Epithelial cell of prostate (primary cell): Measurements from ENCODE around the gene VSIR.

Experiments used
- DNase-seq: peaks from one replicate; pipeline ENCODE4 v3.0.0-alpha.2; 2011; ENCODE audit warnings: low read depth, low spot score
- H3K27ac ChIP-seq: fragments of 450-650 bp; 2 replicates; pipeline ENCODE4 v1.5.1; 2017; ENCODE audit warnings: mild to moderate bottlenecking

Gene VSIR

GRCh38 chr10:71719042-71719441 lies 54.3 kb downstream of the VSIR start:
- H3K27ac ChIP-seq: no peak overlapping the region
- DNase-seq: no peak

GRCh38 chr10:71718165-71718698 lies 55.1 kb downstream of the VSIR start:
- no peak overlapping the region for H3K27ac ChIP-seq
- no peak for DNase-seq

GRCh38 chr10:71717551-71717951 lies 55.8 kb downstream of the VSIR start:
- no peak for DNase-seq
- no peak overlapping the region for H3K27ac ChIP-seq

- H3K27ac ChIP-seq: no peak overlapping the region
- DNase-seq: no peak
These were observed 56.3 kb downstream of the VSIR start for GRCh38 chr10:71717056-71717455.

GRCh38 chr10:71716426-71716825 lies 56.9 kb downstream of the VSIR start:
- no peak for DNase-seq
- H3K27ac ChIP-seq: no peak overlapping the region

GRCh38 chr10:71715860-71716259 lies 57.5 kb downstream of the VSIR start:
- no peak overlapping the region for H3K27ac ChIP-seq
- DNase-seq: no peak

GRCh38 chr10:71715026-71715425 lies 58.3 kb downstream of the VSIR start:
- no peak overlapping the region for H3K27ac ChIP-seq
- DNase-seq: no peak

- H3K27ac ChIP-seq: peak overlapping the region; percentile 78
- no peak for DNase-seq
These were observed 58.7 kb downstream of the VSIR start for GRCh38 chr10:71714592-71714991.

GRCh38 chr10:71714031-71714410 lies 59.3 kb downstream of the VSIR start:
- DNase-seq: no peak
- peak overlapping the region; percentile 78 for H3K27ac ChIP-seq

GRCh38 chr10:71713135-71714030 lies 59.9 kb downstream of the VSIR start:
- peak; percentile 57 for DNase-seq
- H3K27ac ChIP-seq: peak overlapping the region; percentile 78

GRCh38 chr10:71712572-71713134 lies 60.7 kb downstream of the VSIR start:
- H3K27ac ChIP-seq: peak overlapping the region; percentile 78
- DNase-seq: no peak

GRCh38 chr10:71712170-71712569 lies 61.1 kb downstream of the VSIR start:
- no peak overlapping the region for H3K27ac ChIP-seq
- DNase-seq: no peak

- no peak for DNase-seq
- no peak overlapping the region for H3K27ac ChIP-seq
These were observed 62.2 kb downstream of the VSIR start for GRCh38 chr10:71711052-71711623.

GRCh38 chr10:71710519-71710918 lies 62.8 kb downstream of the VSIR start:
- no peak overlapping the region for H3K27ac ChIP-seq
- DNase-seq: no peak

GRCh38 chr10:71708897-71709882 lies 64.1 kb downstream of the VSIR start:
- H3K27ac ChIP-seq: no peak overlapping the region

GRCh38 chr10:71708301-71708703 lies 65.0 kb downstream of the VSIR start:
- no peak overlapping the region for H3K27ac ChIP-seq
- no peak for DNase-seq

More at GRCh38 chr10:71708897-71709882, 64.1 kb downstream of the VSIR start:
- DNase-seq: no peak

GRCh38 chr10:71707240-71707789 lies 66.0 kb downstream of the VSIR start:
- DNase-seq: no peak

GRCh38 chr10:71706216-71707121 lies 66.9 kb downstream of the VSIR start:
- H3K27ac ChIP-seq: no peak overlapping the region
- no peak for DNase-seq

More at GRCh38 chr10:71707240-71707789, 66.0 kb downstream of the VSIR start:
- H3K27ac ChIP-seq: no peak overlapping the region

- no peak for DNase-seq
- H3K27ac ChIP-seq: no peak overlapping the region
These were observed 67.7 kb downstream of the VSIR start for GRCh38 chr10:71705582-71705981.
